Stimulated activated CD4-positive, alpha-beta T cell treated with anti-CD3 and anti-CD28 coated beads, Interleukin-4, amount 100 ng/mL, for 48 hours (primary cell): ENCODE results near the gene ZNF423.

ENCODE experiments used
- DNase-seq, 2 donors: peaks; one replicate each; pipeline ENCODE4 v3.0.0-alpha.2; 2020; ENCODE audit warnings: low read depth in 2 of 2

ZNF423 gene

DNA sequence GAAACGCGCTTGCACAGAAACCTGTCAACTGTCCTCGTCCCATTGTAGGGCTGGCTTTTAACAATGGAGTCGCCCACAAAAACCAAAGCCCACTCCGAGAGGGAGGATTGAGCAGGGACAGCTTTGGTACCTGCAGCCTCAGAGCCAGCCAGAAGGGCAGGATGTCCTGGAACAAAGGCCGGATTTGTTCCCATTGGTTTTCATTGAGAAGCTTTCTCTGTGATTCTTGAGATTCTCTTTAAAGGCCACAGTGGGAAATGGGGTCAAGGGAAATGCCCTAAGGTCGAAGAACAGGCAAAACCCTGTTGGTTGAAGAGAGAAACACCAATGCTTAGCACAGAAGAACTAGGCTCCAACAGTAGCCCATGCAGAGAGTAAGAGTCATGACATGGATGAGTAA lies 416.9 kb downstream of the ZNF423 start:
- no peak for DNase-seq
